ENCODE results near the gene PTPRT.

PTPRT gene

GRCh38 chr20:43011491-43011890, 178.2 kb downstream of the PTPRT start:
- Histone ChIP-seq H3K36me3 (ENCODE audit: control insufficient read depth in 2 of 2, insufficient read depth in 1 of 2, low read length in 2 of 2) (no peaks in the 10 kb centered on the region), H3K4me1 (ENCODE audit: control insufficient read depth, insufficient read depth, low read length) (no peaks in the 10 kb centered on the region), H3K27ac (ENCODE audit: extremely low read depth, low read depth, low read length) (no peak overlapping the region), H3K9me3 (ENCODE audit: control insufficient read depth, insufficient read depth, low read depth, low read length) (no peaks in the 10 kb centered on the region), H3K4me3 (ENCODE audit: low read depth, low read length) (no peak overlapping the region)
- no peak for TF ChIP-seq ZNF23 (tag by site-specific recombination; IDR thresholded peaks at IDR 0.05; ENCODE audit: borderline replicate concordance)
- no peak for TF ChIP-seq ZNF692 (tag by site-specific recombination; IDR thresholded peaks at IDR 0.05)
- no peak for TF ChIP-seq ZNF341 (tag by site-specific recombination; IDR thresholded peaks at IDR 0.05; ENCODE audit: low read depth)
- no peak for TF ChIP-seq ZBTB20 (tag by site-specific recombination; IDR thresholded peaks at IDR 0.05)
- ChIA-PET CTCF (no interaction called here), POLR2A (no interaction called here)

- no peaks in the 10 kb centered on the region for H3K36me3 ChIP-seq (ENCODE audit: control insufficient read depth in 2 of 2, insufficient read depth in 1 of 2, low read length in 2 of 2)
- POLR2A ChIA-PET = no interaction called here
- CTCF ChIA-PET = interaction anchor here (0.6 kb wide), 2 partner anchors 163 to 203 kb away, joined by 3 read pairs; no protein-coding TSS in a partner anchor
- no peak overlapping the region for H3K27ac ChIP-seq (ENCODE audit: extremely low read depth, low read depth, low read length)
- H3K4me1 ChIP-seq (ENCODE audit: control insufficient read depth, insufficient read depth, low read length) = no peaks in the 10 kb centered on the region
- no peak overlapping the region for H3K4me3 ChIP-seq (ENCODE audit: low read depth, low read length)
- H3K9me3 ChIP-seq (ENCODE audit: control insufficient read depth, insufficient read depth, low read depth, low read length) = no peaks in the 10 kb centered on the region
- TF ChIP-seq ZNF391 (tag by site-specific recombination; IDR thresholded peaks at IDR 0.05; ENCODE audit: borderline replicate concordance, low read depth) = no peak
- TF ChIP-seq ZBTB10 (tag by site-specific recombination; IDR thresholded peaks at IDR 0.05) = no peak
- no peak for TF ChIP-seq ZNF664 (tag by site-specific recombination; IDR thresholded peaks at IDR 0.05)
- no peak for TF ChIP-seq ZNF239 (tag by site-specific recombination; IDR thresholded peaks at IDR 0.05)
- no peak for TF ChIP-seq ZNF785 (tag by site-specific recombination; IDR thresholded peaks at IDR 0.05)
- no peak for TF ChIP-seq FEZF1 (tag by site-specific recombination; IDR thresholded peaks at IDR 0.05)
- TF ChIP-seq TRIM28 (IDR thresholded peaks at IDR 0.05; ENCODE audit: borderline replicate concordance, low read length) = no peak
- no peak for TF ChIP-seq PBX3 (CRISPR knock-in tag; IDR thresholded peaks at IDR 0.05)
- no peak for TF ChIP-seq ZNF274 (IDR thresholded peaks at IDR 0.05; ENCODE audit: low read length)
- no peak for TF ChIP-seq ZNF274 (tag by site-specific recombination; IDR thresholded peaks at IDR 0.05; ENCODE audit: borderline replicate concordance)
- TF ChIP-seq KLF17 (tag by site-specific recombination; IDR thresholded peaks at IDR 0.05) = no peak
- TF ChIP-seq ZNF394 (tag by site-specific recombination; IDR thresholded peaks at IDR 0.05; ENCODE audit: borderline replicate concordance) = no peak
- TF ChIP-seq ZNF837 (tag by site-specific recombination; IDR thresholded peaks at IDR 0.05) = no peak
- no peak for TF ChIP-seq ZNF121 (tag by site-specific recombination; IDR thresholded peaks at IDR 0.05)
- no peak for TF ChIP-seq ZNF561 (tag by site-specific recombination; IDR thresholded peaks at IDR 0.05; ENCODE audit: borderline replicate concordance)
- TF ChIP-seq ZNF24 (tag by site-specific recombination; IDR thresholded peaks at IDR 0.05) = no peak
- no peak for TF ChIP-seq ZEB2 (tag by site-specific recombination; IDR thresholded peaks at IDR 0.05)
- TF ChIP-seq CTCF (tag by site-specific recombination; IDR thresholded peaks at IDR 0.05) = no peak
- no peak for TF ChIP-seq HIC1 (tag by site-specific recombination; IDR thresholded peaks at IDR 0.05)
- no peak for TF ChIP-seq ZNF18 (tag by site-specific recombination; IDR thresholded peaks at IDR 0.05)
Measured at GRCh38 chr20:43009532-43009931, 180.2 kb downstream of the PTPRT start.
